ACHN (cell line): ENCODE measurements around the gene MAGI1.

ENCODE experiments used
- DNase-seq: peaks from one replicate; pipeline ENCODE4 v3.0.0-alpha.2; 2015
- in situ Hi-C: cut with HindIII; loops from 2 replicates; pipeline ENCODE4 v1.10.0; 2017; ENCODE audit warnings: low sequenced_read_pairs, low pct_ligation_motif_present, low pct_unique_long_range_greater_than_20kb

MAGI1 gene

DNA sequence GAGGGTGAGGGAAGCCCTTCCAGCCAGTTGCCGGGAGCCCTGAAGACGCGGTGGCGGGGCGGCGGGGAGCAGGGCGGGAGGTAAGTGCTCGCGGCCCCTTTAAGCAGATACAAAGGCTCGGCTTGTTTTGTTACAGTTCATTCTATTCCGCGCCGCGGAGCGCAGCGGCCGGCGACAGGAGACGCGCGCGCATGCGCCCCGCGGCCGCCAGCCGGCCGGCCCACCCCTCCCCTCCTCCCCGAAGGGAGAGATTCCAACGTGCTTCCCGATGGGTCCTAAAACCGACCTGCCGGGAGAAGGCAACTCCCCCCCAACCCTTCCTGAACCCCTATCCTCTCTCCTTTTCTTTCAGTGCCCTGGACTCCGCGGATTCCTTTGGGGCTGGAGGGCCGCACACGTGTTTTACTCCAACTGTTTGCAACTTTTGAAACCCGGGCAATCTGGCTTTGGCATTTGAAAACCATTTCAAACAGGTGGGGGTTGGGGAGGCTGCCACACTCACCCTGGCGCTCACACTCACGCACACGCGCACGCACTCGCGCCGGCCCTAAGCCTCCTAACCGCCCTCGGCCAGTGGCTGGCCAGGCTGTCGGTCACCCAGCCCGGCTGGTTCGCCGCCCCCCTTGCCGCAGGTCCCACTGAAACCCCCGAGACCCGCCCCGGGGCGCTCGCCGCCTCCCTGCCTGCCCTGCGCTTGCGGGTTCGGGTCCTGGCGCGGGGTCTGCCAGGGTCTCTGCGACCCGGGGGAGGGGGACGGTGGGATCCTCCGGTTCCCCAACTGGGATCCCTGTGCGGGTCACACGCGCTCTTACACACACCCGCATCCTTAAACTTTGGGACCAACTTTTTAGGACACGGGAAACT, at the start of gene MAGI1:
Gene MAGI1 (minus strand): TSS at position 193 of the 864 bp plus-strand sequence. CDS start 610 bp downstream, outside the sequence.
- peak; percentile 93 for DNase-seq
- in situ Hi-C loops: no loop called here

- in situ Hi-C loops: no loop called here
These were observed 45.1 kb upstream of the MAGI1 start for GRCh38 chr3:66083784-66084213.

DNA sequence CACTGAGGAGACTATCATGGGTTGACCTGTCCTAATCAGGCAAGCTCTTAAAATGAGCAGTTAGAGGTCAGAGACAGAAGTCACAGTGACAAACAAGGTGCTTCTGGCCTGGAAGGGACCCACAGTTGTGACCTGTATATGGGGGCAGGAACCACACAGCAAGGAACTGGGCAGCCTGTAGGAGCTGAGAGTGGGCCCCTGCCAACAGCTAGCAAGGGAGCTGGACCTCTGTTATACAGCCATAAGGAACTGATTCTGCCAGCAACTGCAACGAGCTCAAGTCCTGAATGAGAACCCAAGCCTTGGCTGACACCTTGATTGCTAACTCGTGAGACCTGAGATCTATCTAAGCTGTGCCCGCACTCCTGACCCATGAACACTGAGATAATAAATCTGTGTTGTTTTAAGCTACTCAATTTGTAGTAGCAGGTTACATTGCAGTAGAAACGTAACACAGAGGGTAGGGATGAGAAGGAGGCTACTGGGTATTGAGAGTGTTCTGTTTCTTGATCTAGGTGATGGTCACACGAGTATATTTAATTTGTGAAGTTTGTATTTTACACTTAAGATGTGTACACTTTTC, 44.5 kb upstream of the MAGI1 start:
- no peak for DNase-seq
- in situ Hi-C loops: no loop called here

More at GRCh38 chr3:66083784-66084213, 45.1 kb upstream of the MAGI1 start:
- no peak for DNase-seq

DNA sequence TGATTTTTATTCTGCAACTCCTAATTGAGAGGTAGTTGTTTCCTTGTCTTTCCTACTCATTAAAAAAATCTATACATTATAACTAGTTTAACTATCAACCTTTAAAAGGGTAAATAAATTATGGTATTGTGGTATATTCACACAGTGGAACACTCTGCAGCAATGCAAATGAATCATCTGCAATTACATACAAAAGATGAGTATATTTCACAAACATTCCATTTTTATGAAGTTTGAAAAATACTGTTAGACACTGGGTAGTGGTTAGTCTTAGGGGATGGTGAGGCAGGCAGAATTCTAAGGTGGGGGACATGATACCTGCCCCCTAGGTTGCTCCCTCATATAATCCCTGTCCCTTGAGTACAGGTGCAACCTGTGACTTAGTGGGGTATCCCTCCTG, 44.0 kb upstream of the MAGI1 start:
- no peak for DNase-seq
- in situ Hi-C loops: no loop called here

DNA sequence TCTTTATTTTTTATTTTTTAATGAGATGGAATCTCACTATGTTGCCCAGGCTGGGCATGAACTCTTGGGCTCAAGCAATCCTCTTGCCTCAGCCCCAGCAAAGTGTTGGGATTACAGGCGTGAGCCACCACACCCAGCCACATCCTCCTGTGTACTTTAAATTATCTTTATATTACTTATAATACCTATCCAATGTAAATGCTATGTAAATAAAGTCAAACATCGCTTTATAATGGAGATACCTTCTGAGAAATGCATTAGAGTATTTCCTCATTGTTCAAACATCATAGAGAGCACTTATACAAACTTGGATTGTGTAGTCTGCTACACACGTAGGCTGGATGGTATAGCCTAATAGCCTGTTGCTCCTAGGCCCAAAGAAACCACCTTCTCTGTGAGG, 41.4 kb upstream of the MAGI1 start:
- in situ Hi-C loops: no loop called here
- DNase-seq: no peak

DNA sequence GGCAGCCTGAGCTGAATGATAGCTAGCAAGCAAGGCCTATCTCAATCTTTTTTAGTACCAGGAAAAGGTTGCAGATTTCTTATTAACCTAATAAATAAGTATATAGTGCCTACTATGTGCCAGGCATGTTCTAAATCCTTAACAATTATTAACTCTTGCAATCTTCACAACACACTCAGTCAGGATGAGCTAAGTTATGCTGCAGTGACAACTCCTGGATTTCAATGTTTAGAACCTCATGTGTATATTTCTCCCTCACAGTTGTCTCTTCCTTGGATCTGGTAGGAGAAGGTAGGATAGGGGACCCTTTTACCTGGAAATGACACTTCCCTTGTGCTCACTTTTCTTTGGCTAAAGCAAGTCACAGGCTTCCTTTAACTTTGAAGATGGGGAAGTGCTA, 39.3 kb upstream of the MAGI1 start:
- in situ Hi-C loops: no loop called here
- DNase-seq: no peak

- no peak for DNase-seq
- in situ Hi-C loops: no loop called here
These were observed 38.2 kb upstream of the MAGI1 start for GRCh38 chr3:66076861-66077470.

DNA sequence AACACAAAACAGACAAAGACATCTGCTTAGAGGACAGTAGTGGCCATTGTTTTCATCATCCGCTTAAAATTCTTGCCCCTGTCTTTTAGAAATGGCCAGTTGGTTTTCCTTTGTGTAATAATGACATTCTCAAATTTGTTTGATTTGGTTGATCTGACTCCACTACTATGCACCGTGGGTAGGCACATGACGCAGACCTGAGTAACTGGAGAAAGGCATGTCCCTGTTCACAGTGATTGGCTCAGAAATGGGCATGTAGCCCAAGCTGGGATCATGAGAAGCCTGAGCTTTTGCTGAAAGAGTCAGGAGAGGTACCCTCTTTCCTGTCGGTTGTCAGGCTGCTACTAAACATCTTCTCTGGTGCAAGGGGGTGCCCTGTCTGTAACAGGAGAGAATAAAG, 36.6 kb upstream of the MAGI1 start:
- DNase-seq: no peak
- in situ Hi-C loops: no loop called here

DNA sequence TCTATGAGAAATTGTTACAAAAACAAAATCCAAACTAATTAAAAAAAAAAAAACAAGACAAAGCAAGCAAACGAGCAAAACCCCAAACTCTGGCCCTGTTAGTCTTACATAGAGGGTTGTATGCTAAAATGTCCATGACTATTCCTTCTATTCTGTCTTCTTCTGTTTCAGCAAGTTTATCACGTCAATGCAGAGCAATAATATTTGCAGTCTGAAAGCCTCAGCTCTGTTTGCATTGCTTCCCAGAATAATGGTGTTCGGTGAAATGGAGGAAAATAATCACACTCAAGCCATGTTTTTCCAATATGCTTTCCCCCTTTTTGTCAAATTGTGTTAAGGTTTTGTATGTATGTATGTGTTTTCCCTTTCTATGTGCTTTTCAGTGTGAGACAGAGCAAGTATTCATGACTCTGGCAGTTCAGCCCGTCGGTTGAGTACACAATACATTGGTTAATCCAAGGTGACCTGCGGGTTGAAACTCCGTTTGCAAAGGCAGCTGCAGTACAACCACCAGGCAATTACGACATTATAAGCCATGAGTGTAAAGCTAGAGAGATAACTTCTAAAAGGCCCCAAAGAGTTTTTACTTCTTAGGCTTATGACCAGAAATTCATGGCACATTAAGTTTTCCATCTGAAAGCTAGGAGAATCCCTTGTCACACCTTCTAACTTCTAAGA, 34.9 kb upstream of the MAGI1 start:
- in situ Hi-C loops: no loop called here
- no peak for DNase-seq

- no peak for DNase-seq
- in situ Hi-C loops: no loop called here
These were observed 29.5 kb upstream of the MAGI1 start for GRCh38 chr3:66068255-66068654.

DNA sequence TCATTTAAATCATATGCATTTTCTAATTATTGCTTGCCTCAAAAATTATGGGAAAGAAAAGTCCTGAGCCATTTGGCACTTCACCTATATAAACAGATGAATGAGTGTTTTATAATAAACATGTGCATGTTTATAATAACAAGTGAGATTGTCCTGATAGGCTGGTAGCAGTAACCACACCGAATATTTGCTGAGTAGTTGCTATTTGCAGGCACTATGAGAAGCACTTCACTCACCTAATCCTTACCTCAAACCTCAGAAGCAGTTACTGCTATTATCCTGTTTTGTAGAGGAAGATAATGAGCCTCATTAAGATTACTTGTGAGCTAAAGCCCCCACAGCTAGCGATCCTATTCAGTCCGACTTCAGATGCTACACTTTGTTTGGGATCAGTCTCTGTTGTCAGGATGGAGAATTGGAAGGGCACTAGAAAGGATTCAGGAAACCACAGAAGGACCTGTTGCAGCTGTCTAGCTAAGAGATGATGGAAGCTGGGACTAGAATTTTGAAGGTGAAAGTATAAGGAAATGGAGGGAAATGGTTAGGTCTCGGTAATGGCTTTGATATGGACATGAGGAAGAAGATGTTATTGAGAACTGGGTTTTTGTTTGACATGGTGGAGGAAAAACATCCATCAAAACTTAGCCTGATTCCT, 28.4 kb upstream of the MAGI1 start:
- in situ Hi-C loops: no loop called here
- DNase-seq: no peak

DNA sequence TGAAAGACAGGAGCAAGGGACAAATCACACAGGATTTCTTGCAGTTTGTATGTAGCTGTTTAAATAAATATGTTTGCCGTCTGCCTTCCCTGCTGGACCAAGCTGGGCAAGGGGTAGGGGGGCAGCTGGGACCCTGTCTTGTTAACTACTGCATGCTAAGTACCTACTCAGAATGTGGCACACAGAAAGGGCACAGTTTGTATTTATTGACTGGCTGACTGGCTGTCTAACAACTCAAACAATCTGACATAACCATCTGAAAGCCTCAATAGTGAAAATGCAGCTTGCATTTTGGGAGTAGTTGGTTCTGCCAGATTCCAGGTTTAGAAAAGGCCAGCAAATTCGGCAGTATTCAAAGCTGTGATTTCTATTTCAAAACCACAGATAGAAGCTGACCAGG, 16.6 kb upstream of the MAGI1 start:
- in situ Hi-C loops: no loop called here
- no peak for DNase-seq

DNA sequence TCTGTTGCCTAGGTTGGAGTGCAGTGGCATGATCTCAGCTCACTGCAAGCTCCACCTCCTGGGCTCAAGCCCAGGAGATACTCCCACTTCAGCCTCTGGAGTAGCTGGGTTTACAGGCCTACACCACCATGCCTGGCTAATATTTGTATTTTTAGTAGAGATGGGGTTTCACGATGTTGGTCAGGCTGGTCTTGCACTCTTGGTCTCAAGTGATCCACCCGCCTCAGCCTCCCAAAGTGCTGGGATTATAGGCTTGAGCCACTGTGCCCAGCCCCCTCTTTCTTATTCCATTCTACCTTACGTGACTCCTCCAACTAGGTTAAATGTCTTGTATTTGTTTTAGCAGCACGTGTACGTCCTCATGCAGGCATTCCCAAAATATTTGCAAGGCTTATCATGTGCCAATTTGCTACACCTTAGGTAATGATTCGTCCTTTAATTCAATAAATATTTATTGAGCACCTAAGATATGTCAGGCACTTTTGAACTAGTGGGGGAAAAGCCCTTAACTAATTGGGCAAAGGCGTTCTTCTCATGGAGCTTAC, 14.9 kb upstream of the MAGI1 start:
- in situ Hi-C loops: no loop called here

GRCh38 chr3:66052721-66053549, 14.2 kb upstream of the MAGI1 start:
- in situ Hi-C loops: no loop called here
- DNase-seq: no peak

More for the DNA sequence above, 14.9 kb upstream of the MAGI1 start:
- DNase-seq: no peak

DNA sequence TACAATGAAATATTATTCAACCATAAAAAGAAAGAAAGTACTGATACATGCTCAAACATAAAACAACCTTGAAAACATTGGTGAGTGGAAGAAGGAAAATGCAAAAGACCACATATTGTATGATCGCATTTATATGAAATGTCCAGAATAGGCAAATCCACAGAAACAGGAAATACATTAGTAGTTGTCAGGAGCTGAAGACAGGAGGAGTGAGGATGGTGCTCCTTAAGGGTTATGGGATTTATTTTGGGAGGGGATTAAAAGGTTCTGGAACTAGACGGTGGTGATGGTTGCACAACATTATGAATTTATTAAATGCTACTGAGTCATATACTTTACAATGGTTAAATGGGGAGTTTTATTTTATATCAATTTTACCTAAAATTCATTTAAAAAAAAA, 12.1 kb upstream of the MAGI1 start:
- in situ Hi-C loops: no loop called here
- DNase-seq: no peak

DNA sequence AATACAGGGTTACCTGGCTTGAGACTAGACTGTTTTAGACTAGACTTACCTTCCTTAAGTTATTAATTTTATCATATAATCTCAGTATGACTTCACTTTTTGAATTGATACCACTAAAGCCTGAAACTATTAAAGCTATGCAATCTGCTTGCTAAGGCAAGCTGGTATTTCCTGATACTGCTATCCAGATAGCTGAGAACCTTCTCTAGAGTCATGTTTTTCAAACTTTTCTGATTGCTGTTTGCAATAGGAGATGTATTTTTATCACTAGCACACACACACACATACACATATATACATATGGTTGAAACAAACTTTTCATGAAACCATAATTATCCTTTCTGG, 9.3 kb upstream of the MAGI1 start:
- in situ Hi-C loops: no loop called here
- DNase-seq: no peak

DNA sequence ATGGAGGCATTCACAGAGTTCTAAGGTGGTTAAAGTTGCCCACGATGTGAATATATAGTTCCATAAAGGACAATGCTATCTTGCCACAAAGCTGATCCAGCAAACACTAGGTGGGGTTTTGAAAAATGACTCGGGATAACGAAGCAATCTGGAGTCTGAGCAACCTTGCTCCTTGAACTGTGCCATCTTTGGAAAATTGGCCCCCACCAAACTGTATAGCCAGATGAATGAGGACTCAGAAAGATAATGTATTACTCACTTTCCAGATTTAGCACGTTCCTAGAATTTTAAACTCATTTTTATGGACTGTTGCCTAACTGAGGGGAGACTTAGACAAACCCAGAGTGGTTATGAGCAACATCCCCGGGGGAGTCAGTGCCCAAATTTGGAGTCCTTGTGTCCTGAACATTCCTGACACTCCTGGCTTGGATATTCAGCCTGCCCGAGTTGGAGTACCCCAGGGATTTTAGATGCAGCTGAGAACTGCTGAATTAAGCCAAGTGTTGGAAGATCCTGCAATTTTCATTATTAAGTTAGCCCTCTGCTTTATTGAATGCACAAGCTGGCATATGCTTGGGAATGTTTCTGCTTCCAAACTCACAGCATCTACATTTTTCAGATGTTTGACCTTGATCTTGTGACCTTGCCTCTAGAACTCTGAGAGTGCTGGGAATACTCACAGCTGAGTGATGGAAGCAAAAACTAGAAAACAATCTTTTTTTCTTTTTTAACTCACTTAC, 8.8 kb upstream of the MAGI1 start:
- in situ Hi-C loops: no loop called here
- no peak for DNase-seq
